MG63 (cell line): Measurements from ENCODE around the gene PLA2G2F. TPM values are rescaled to one million over a fixed set of nuclear protein-coding genes. Genes with fewer than 3 reads are reported as not detected.
A peak's percentile ranks its signal among the peaks of the same experiment; 100 is the strongest.

ENCODE experiments used
- DNase-seq: peaks from one replicate; pipeline ENCODE4 v3.0.0-alpha.2; 2020
- H3K27me3 ChIP-seq: fragments of 250-450 bp; sonication (Bioruptor Pico); 2 replicates; pipeline ENCODE4 v1.5.1; 2020; ENCODE audit warnings: mild to moderate bottlenecking, moderate library complexity
- H3K36me3 ChIP-seq: fragments of 250-450 bp; sonication (Bioruptor Pico); 2 replicates; pipeline ENCODE4 v1.5.1; 2020; ENCODE audit warnings: mild to moderate bottlenecking, moderate library complexity
- H3K4me3 ChIP-seq: fragments of 250-450 bp; sonication (Bioruptor Pico); 2 replicates; pipeline ENCODE4 v1.5.1; 2020; ENCODE audit warnings: mild to moderate bottlenecking, moderate library complexity
- H3K9me3 ChIP-seq: fragments of 250-450 bp; sonication (Bioruptor Pico); 2 replicates; pipeline ENCODE4 v1.5.1; 2020; ENCODE audit warnings: mild to moderate bottlenecking, moderate library complexity
- total RNA-seq: library from RNA; depleted of rRNA; stranded (reverse); fragments of >200 nt; shearing (Covaris generic); gene quantifications from 2 replicates; pipeline ENCODE4 v1.2.3, GENCODE V29; 2014; ENCODE audit warnings: low replicate concordance; rRNA removed

The PLA2G2F gene
- total RNA-seq, 1 experiment from 2014 or later, result not detected

- Histone ChIP-seq H3K27me3 (0 out of 2 replicates have a peak, but pooled peaks cover 3% of the 10 kb centered on the region), H3K4me3 (no peak overlapping the region), H3K9me3 (no peaks in the 10 kb centered on the region), H3K36me3 (no peaks in the 10 kb centered on the region)
- no peak for DNase-seq
These were observed 51.4 kb downstream of the PLA2G2F start for GRCh38 chr1:20190256-20191160.

DNA sequence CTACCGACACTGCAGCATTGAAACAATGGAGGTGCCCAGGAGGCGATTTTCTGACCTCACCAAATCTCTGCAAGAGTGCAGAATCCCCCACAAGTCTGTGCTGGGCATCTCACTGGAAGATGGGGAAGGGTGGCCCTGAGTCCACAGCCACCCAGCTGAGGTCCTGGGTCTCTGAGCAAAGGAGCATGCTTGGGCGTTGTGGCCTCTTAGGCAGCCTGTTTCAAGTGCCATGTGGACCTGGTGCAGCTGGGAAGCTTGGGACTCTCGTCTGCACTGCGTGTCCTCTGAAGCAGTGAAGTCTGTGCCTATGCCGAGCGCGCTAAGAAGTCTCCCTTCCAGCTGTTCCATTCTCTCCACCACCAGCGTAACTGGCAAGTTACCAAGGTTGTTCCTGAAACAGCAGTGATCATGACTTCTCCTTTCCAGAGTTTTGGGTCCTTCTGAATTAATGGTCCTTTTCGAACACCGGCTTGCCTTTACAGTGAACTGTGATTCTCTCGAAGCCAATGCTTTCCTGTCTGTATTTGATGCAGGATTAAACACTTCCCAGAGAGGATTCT, 52.2 kb downstream of the PLA2G2F start:
- H3K36me3 ChIP-seq, result no peaks in the 10 kb centered on the region
- no peaks in the 10 kb centered on the region for H3K9me3 ChIP-seq
- no peak for DNase-seq
- 0 out of 2 replicates have a peak, but pooled peaks cover 3% of the 10 kb centered on the region for H3K27me3 ChIP-seq
- H3K4me3 ChIP-seq, result no peak overlapping the region

GRCh38 chr1:20192364-20192763, 53.2 kb downstream of the PLA2G2F start:
- 0 out of 2 replicates have a peak, but pooled peaks cover 3% of the 10 kb centered on the region for H3K27me3 ChIP-seq

DNA sequence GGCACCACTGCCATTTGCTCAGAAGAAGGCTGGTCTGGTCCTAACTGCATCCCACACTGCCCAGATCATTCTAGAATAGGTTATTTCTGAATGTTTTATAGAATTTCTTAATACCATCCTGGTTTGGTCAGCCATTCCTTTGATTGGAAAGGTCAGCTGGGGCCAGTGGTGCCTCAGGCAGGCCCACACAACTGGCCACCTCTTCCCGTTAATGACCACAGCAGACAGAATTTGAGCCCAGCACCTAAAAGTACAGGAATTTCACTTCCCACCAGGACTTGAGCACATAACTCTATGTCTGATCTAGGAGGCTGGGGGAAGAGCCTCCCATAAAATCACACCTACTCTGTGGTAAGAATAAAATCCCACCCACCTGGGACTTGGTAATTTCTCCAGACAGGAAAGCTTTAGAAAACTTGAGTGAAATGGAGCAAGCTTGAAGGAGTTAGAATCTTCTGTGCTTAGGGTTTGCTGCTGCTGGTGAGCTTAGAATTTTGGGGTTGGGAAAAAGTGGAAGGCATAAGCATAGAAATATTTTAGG, 53.8 kb downstream of the PLA2G2F start:
- Histone ChIP-seq H3K4me3 (no peak overlapping the region), H3K9me3 (no peaks in the 10 kb centered on the region), H3K27me3 (0 out of 2 replicates have a peak, but pooled peaks cover 3% of the 10 kb centered on the region), H3K36me3 (no peaks in the 10 kb centered on the region)
- DNase-seq, result no peak

More at GRCh38 chr1:20192364-20192763, 53.2 kb downstream of the PLA2G2F start:
- Histone ChIP-seq H3K4me3 (no peak overlapping the region), H3K9me3 (no peaks in the 10 kb centered on the region), H3K36me3 (no peaks in the 10 kb centered on the region)
- DNase-seq, result no peak

DNA sequence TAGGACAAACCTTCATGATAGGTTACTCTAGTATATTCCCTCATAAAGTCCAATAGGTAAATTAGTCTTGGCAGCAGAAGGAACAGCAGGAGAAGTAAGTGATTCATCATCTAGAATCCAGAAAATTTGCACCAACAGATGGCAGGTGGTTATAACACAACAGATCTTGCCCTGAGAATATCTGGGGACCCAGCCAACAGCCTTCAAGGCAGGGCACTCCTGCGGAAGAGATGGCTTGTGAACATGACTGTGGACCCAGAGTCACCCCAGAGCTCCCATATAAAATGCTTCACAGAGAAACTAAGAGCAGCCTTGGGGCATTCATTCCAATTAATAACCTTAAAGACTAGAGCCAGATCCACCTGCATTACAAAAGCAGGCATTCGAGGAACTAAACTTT, 55.1 kb downstream of the PLA2G2F start:
- H3K36me3 ChIP-seq, result no peaks in the 10 kb centered on the region
- H3K4me3 ChIP-seq, result no peak overlapping the region
- H3K9me3 ChIP-seq, result no peaks in the 10 kb centered on the region
- 0 out of 2 replicates have a peak, but pooled peaks cover 3% of the 10 kb centered on the region for H3K27me3 ChIP-seq
- DNase-seq, result no peak

DNA sequence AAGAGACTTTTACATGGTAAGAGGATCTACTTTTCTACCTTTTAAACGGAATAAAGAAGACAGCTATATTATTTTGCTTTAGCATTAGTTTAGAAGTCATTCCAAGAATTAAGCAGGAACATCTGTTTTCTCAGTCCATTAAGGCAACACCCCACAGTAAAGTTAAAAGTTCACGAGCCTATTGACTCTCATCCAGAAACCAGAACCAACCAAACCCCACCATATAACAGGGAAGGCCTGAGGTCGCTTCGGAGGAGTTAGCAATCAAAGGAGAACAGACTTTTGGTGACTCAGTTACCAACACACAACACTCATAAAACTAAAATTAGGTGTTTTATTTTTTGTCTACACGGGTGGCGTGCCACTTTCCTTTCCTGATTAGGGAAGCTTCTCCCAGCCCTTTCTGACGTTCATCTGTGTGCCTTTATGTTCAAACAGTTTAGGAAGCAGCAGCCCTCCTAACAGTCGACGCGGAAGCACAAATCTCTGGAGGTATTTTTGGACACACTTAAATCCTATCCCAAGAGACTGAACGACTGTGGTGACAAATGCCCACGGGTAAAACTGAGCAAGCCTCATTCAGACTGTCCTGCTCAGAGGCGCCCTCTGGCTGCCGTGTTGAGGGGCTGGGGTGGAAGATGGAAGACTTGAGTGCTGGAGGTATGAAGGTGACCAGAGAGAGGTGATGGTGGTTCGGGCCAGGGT, 55.8 kb downstream of the PLA2G2F start:
- no peaks in the 10 kb centered on the region for H3K36me3 ChIP-seq
- no peak overlapping the region for H3K4me3 ChIP-seq
- H3K9me3 ChIP-seq, result no peaks in the 10 kb centered on the region
- DNase-seq, result peak; percentile 41
- 0 out of 2 replicates have a peak, but pooled peaks cover 3% of the 10 kb centered on the region for H3K27me3 ChIP-seq

DNA sequence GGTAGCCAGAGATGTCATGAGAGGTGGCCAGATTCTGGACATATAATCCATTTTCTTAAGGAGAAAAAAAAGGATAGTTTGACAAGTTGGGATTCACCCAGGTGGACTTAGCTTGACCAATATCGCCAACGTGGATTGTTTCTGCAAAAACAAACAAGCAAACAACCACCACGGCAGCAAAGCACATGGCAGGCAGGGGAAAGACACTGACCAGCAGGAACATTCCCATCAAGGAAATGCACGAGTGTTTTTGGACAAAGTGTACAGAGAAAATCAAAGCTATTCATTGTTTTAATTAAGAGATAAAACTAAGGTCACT, 56.3 kb downstream of the PLA2G2F start:
- 0 out of 2 replicates have a peak, but pooled peaks cover 3% of the 10 kb centered on the region for H3K27me3 ChIP-seq
- H3K36me3 ChIP-seq, result no peaks in the 10 kb centered on the region
- no peak overlapping the region for H3K4me3 ChIP-seq
- no peaks in the 10 kb centered on the region for H3K9me3 ChIP-seq
- no peak for DNase-seq

GRCh38 chr1:20197329-20197791, 58.2 kb downstream of the PLA2G2F start:
- DNase-seq, result no peak
- H3K4me3 ChIP-seq, result no peak overlapping the region
- H3K27me3 ChIP-seq, result 0 out of 2 replicates have a peak, but pooled peaks cover 2% of the 10 kb centered on the region
- H3K9me3 ChIP-seq, result no peaks in the 10 kb centered on the region
- no peaks in the 10 kb centered on the region for H3K36me3 ChIP-seq

DNA sequence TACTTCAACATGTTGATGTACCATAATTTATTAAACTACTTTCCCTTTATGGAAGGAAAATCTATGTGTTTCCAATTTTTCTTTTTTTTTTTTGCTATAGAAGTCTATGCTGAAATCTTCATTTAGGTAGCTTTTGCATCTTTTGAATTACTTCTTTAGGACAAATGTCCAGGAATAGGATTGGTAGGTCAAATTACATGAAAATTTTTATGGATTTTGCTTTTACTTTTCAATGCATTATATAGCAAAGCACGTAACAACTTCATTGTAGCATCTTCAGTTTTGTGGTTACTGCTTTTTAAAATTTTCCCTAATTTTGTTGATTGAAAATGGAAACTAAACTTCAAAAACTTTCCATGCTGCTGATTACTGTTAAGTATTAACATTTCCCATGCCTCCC, 59.2 kb downstream of the PLA2G2F start:
- H3K27me3 ChIP-seq, result no peaks in the 10 kb centered on the region
- no peaks in the 10 kb centered on the region for H3K9me3 ChIP-seq
- H3K4me3 ChIP-seq, result no peak overlapping the region
- no peak for DNase-seq
- no peaks in the 10 kb centered on the region for H3K36me3 ChIP-seq

- no peak for DNase-seq
- Histone ChIP-seq H3K27me3 (no peaks in the 10 kb centered on the region), H3K9me3 (no peaks in the 10 kb centered on the region), H3K4me3 (no peak overlapping the region), H3K36me3 (no peaks in the 10 kb centered on the region)
These were observed 59.8 kb downstream of the PLA2G2F start for GRCh38 chr1:20198918-20199317.

- H3K4me3 ChIP-seq, result no peak overlapping the region
- no peaks in the 10 kb centered on the region for H3K36me3 ChIP-seq
- H3K27me3 ChIP-seq, result no peaks in the 10 kb centered on the region
These were observed 60.3 kb downstream of the PLA2G2F start for GRCh38 chr1:20199403-20199802.

DNA sequence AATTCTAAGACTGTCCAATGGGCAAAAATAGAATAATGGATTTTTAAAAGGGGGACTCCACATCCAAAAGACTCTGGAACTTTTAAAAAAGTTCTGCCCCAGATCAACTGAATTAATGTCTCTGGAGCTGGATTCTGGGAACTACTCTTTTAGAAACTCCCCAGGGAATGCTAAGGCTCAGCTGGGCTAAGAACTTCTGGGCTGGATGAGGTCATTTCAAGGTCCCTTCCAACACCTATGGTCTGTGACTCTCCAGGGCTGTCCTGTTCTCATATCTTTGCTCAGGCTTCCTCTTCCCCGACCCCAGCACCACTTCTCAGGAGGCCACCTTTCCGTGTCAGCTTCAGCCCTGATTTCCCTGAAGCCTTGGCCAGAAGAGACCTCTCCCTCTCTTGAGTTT, 60.7 kb downstream of the PLA2G2F start:
- DNase-seq, result no peak
- no peaks in the 10 kb centered on the region for H3K27me3 ChIP-seq
- H3K36me3 ChIP-seq, result no peaks in the 10 kb centered on the region
- H3K4me3 ChIP-seq, result no peak overlapping the region
- no peaks in the 10 kb centered on the region for H3K9me3 ChIP-seq

More at GRCh38 chr1:20199403-20199802, 60.3 kb downstream of the PLA2G2F start:
- no peak for DNase-seq
- H3K9me3 ChIP-seq, result no peaks in the 10 kb centered on the region

Other genes starting within 250 kb of the PLA2G2F start
- not detected in 2 replicates for gene PLA2G2E, start 215.7 kb upstream of the PLA2G2F start, total RNA-seq
- gene PLA2G2A, start 159.7 kb upstream of the PLA2G2F start, total RNA-seq, result not detected in 2 replicates
- 2.4 TPM in 1 of 2 replicates, not detected in the other for gene PLA2G5, start 69.1 kb upstream of the PLA2G2F start, total RNA-seq
- not detected in 2 replicates for gene PLA2G2D, start 19.8 kb upstream of the PLA2G2F start, total RNA-seq
- gene UBXN10, start 46.8 kb downstream of the PLA2G2F start, total RNA-seq, result not detected in 2 replicates
- gene PLA2G2C, start 47.2 kb downstream of the PLA2G2F start, total RNA-seq, result not detected in 2 replicates
- gene VWA5B1, start 151.6 kb downstream of the PLA2G2F start, total RNA-seq, result not detected in 2 replicates